ENCODE measurements around the gene RBFOX1.

RBFOX1 gene

DNA sequence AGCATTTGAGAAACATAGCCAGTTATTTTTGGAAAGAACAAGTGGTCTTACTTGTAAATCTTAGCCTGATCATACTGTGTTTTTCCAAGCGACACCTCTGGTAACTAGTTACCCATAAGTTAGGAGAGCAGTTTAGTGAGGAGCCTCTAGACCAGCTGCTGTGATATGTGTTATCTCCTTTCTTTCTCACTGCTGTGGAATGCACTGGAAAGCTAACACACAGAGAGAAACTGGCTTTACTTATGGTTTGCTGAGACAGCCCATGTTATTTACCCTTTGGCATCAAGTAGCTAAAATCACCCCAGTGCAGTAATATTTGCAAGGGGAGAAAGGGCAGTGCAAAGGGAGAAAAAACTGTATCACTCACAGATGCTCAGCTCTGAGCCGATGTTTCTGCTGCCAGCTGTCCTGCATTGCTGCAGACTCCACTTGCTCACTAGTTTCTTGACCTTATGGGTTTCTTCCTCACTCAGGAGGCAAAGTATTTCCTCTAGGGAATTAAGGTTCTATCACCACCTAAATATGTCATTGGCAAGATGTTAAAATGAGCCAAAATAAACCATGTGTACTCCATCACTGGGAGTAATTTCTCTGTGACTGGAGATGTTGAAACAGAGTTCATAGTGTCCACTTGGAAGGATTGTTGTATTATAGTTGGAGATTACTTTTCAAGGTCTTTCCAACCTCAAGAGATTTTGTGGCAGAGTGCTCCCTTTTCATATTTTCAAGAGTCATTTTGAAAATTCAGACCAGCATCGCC lies 2.3 kb downstream of the RBFOX1 start:
- no peak for DNase-seq (ENCODE audit: low read depth in 2 of 2)

DNA sequence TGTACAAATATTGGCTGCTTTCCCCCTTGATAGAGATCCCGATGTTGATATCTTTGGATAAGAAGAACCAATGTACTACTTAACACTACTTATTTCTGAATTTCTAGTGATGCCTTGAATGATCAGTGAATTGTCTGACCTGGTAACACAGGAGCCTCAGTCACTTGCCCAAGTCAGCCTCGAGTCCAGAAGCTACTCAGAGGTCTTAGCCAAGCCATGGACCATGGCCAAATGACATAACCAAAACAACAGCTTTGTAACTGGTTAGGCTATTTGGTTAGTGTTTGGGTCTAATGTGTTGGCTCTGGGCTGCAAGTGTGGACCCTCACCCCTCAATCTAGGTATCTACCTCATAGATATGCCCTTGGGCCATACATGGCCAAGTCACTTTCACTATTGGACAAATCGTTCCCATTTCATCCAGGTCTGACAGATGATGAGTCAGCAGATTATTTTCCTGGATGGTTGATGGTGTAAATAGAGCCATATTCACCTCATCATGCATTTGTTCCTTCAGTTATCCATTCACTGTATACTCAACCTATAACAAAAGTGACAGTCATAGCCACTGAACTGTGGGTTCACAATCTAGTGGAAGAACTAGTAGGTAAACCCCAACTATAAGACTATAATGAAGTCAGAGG lies 3.5 kb downstream of the RBFOX1 start:
- no peak for DNase-seq (ENCODE audit: low read depth in 2 of 2)

DNA sequence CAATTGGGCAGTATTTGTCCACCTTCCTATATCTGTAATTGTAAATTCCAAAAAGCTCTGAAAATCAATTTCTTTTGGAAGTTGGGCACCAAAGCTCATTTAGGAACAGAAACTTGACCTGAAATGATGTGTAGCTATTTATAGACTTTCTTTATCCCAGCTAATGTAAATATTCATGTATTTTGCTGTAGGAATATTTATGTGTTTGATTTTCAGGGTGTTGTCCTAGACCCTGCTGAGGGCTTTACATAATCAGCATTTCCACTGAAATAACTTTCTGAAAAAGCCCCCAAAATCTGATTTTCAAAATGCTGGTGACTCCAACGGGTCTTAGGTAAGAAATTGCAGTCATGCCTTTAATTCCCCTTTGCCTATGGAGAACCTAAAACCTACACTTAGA lies 4.1 kb downstream of the RBFOX1 start:
- DNase-seq (ENCODE audit: low read depth in 2 of 2): no peak

DNA sequence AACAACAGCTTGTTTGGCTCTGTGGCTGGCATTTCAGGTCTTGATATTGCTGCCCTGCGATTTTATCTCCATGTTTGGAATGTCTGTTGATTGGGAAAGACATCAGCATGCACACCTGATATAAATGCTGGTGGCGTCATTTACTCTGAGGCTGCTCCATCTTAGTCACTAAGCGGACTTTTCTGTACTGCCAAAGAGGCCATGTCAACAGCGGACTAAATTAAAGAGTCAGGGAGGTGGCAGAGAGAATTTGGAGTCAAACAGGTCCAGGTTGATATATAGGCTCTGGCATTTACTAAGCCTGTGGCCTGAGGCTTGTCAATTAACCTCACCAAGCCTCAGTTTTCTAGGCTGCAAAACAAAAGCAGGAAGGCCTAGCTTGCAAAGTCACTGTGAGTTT lies 6.2 kb downstream of the RBFOX1 start:
- no peak for DNase-seq (ENCODE audit: low read depth in 2 of 2)

DNA sequence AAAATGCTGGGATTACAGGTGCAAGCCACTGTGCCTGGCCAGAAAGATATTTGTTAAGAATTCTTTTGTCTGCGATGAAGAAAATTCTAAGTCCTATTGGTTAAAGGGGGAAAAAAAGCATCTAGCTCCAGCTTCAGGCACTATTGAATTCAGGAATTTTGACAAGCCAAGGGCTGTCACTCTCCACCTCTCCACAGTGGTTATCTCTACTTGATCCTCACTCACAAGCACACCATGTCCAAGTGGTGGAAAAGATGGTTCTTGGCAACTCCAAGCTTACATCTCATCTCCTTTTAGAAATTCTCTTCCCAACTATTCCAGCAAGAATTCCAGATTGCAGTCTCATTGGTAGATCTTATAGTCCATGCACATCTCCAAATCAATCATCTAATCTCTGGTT lies 7.1 kb downstream of the RBFOX1 start:
- no peak for DNase-seq (ENCODE audit: low read depth in 2 of 2)

DNA sequence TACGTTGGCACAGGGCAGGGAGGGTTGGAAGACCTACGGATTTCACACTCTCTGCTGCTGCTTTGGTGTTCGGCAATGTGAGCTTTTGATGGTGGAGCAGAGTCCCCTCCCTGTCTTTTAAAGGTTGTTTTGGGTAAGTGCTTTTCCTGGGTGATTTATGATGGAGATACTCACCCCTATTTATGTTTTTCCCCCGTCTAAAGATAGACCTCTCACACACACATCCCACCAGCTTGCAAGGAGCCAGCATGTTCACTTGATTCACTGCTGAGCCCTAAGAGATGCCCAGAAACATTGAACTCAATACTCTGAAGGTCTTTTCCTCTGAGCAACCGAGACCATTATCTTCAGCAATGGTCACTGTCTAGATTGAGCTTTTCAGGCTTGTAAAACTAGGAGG lies 8.3 kb downstream of the RBFOX1 start:
- DNase-seq (ENCODE audit: low read depth in 2 of 2): no peak

DNA sequence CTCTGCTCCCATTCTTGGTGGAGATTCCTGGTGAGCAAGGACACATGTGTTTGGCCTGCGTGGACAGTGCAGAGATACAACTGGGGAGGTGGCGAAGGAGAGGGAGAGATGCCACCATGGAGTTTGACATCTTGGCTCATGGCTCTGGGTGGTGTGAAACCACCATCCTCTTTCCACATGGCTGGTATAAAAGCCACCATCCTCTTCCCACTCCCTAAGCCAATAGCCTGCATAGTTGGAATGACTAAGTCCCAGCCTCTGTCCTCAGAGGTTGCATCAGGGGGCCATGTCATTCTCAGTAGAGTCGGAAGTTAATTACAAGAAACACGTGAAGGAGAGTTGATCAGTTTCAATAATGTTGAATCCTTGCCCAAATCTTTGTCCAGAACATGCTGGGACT lies 10.0 kb downstream of the RBFOX1 start:
- DNase-seq (ENCODE audit: low read depth in 2 of 2): no peak

DNA sequence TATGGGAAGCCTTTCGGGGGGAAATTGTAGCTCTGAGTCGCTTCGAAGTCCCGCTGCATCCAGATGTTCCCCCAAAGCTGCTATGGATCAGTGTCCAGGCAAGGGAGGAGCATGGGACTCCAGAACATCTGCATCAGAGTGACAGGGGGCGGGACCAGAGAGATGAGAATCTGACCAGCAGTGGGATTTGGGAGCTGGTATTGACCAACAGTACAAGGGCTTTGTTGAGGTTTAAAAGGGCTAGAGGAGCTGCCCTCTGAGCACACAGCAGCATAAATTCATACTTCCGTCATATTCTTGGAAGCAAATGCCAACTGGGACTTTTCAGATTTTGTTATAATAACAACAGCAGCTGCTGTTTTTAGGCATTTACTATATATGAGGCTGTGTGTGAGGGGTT lies 10.6 kb downstream of the RBFOX1 start:
- no peak for DNase-seq (ENCODE audit: low read depth in 2 of 2)

DNA sequence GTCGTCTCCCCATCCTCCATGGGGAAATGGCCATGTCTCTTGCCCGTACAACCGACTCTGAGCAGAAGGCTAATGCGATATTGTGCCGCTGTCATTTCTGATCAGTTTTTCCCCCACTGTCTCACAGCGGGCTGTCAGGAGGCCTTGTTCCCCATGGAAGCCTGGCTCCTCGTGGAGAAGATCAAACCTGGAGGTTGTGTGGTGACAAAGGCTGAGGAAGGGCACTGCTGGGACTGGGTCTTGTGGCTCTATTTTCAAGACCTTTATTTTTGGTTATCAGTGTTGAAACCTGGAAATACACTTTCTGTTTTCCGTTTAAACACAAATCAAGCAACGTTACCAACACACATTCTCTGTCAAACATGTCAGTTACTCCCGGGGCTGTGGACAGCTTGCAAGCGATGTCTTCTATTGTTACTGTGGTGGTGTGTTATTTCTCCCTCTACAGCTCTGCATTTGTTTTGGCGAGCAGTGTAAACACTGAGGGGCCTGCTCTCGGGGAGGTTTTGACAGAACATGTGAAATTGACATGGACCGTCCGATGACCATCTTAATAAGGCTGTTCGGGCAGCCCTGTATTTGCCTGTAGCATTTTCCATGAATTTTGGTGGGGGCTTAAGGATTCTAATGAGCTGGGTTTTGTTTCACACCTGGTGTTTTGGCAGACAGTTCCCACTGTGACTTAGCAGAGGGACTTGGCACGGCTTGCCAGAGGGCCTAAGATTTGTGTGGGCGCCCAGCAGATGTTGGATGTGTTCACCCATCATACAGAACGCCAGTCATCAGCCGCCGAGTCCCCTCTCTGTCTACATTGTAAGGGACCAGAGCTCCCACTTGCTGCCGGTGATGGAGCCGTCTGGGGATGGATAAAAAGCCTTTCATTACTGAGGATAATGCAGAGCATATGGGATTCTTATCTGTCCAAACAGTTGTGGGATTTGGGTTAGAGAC lies 12.5 kb downstream of the RBFOX1 start:
- no peak for DNase-seq (ENCODE audit: low read depth in 2 of 2)

DNA sequence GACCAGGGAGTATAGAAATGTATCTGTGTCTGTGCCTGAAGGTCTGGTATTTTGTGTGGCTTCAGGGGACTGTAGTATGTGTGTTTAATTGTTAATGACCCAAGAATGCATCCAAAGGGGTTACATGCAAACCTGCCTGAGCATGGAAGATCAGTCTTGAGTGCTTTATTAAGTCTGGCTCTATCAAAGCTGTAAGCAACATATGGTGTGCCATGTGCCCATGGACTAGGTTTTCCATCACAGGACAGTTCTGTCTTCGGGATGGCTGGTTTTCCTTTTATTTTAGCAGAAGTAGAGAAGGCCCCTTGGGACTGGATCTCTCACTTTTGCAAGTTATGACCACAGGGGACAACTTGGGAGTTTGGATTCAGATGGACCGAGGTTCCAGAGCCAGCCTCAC lies 18.2 kb downstream of the RBFOX1 start:
- DNase-seq (ENCODE audit: low read depth in 2 of 2): no peak

DNA sequence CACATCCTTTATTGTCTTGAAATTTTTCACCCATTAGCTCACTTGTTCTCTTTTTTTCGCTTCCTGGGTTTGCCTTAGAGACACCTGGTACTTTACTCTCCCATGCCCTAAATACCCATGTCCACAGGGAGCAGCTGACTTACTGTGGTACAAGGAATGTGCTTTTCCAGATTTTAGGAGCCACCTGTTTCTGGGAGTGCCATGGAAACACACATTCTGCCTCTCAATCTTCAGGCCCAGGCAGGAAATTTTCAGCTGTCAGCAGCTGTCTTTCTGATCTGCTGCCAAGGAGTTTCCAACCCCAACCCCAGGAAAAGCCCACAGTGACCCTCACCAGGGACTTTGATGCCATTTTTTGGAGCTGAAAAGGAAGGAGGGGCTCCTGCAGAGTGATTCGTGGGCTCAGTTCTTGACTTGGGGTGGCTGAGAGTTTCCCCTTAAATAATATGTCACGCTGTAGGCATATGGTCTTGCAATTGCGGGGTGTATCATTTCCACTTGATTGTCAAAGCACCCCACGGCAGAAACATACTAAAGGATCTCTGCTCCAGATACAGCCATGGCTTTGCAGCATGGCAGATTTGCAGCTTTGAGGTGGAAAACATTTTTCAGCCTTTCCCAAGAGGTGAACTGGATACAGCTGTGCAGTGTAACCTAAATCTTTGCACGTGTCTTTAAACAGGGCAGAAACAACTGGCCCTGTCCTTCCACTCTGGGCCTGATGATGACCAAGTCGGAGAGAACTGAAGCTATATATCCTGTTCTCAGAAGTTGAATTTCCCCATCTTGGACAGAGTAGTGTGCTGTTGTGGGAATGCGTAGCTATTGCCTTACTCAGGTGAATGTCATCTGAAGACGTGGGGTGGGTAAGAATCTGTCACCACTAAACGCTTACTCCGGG lies 19.2 kb downstream of the RBFOX1 start:
- DNase-seq (ENCODE audit: low read depth in 2 of 2): no peak

DNA sequence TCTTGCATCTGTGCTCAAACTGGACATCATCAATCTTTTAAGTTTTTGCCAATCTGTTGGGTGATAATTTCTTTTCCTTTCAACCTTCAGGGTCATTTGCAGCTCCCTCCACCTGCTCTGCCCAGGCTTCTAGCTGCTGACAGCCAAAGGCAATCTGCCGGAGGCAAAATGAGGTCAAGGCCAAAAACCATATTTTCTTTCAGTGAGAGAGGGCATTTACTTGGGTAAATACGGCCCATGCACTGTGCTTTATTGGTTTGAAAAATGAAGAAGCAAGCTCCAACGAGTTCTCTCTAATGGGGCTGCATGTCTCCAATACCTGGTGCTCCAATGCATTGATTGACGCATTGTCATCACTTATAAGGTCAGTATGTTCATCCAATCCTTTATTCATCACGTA lies 23.1 kb downstream of the RBFOX1 start:
- DNase-seq (ENCODE audit: low read depth in 2 of 2): no peak

DNA sequence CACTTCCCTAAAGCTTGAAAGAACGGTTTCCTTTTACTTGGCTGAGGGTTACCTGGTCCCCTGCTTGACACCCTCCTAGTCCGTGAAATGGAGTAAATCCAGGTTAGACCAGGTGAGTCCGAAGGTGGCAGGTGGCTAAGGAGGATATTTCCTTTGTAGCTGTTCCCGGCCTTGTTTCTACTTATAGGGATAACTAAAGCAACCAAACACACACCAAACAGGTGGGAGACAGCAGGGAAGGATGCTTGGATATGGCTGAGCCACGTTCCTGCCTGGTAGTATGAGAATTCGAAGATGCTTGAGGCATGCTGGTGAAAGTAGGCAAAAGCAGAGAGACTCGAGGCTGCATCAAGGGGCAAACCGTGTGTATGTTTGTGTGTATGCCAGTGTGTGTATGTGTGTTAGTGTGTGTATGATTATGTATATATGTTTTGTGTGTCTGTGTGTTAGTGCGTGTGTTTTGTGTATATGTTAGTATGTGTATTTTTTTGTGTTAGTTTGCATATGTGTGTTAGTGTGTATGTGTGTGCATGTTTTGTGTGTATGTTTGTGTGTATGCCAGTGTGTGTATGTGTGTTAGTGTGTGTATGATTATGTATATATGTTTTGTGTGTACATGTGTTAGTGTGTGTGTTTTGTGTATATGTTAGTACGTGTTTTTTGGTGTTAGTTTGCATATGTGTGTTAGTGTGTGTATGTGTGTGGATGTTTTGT lies 28.9 kb downstream of the RBFOX1 start:
- DNase-seq (ENCODE audit: low read depth in 2 of 2): no peak

DNA sequence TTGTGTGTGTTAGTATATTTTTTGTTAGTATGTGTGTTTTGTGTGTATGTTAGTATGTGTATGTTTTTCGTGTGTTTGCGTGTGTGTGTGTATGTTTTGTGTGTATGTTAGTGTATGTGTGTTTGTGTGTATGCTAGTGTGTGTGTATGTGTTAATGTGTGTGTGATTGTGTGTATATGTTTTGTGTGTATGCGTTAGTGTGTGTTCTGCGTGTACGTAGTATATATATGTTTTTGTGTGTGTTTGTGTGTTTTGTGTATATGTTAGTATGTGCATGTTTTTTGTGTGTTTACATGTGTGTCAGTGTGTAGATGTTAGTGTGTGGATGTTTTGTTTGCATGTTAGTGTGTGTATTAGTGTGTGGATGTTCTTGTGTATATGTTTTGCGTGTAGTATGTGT lies 29.6 kb downstream of the RBFOX1 start:
- no peak for DNase-seq (ENCODE audit: low read depth in 2 of 2)

DNA sequence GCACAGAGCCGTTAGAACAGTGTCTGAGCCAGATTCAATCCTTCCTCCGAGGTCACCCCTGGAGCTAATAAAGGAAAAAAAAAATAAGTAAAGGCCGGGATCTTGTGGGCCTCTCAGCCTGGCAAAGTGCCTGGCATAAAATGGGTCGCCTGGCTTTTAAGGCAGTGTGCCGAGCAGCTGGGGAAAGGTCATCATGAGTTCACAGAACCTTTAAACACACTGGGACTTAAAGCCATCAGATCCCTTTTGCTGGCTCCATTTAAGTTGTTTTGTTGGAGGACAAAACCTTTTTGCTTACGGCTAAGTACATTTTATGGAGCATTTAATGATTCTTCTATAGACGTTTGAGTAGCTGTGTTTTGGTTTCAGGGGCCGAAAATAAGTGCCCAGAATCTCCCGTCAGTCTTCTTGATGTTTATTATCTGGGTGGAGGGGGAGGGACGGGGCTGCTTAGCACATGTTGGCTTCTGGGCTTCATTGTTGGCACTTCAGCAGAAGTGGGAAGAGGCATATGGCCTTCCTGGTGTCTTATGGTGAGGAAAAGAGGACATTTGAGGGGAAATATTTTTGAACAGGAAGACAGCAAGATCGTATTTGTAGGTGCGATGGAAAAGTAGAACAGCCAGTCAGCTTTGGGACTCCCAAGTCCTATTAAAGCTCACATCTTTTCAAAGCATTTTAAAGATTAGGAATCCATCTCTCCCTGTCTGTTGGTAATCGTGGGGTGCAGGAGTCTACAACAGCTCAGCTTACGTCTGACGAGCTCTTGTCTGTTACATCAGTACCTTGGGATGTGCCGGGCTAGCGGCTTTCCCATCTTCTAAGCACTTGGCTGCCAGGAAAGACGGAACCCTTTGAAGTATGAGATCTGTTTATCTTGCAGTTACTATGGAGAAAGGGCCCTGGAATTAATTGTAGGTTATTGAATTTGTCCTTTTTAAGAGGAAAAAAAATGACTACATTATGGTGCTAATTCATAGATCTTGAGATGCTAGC lies 31.1 kb downstream of the RBFOX1 start:
- DNase-seq (ENCODE audit: low read depth in 2 of 2): no peak

DNA sequence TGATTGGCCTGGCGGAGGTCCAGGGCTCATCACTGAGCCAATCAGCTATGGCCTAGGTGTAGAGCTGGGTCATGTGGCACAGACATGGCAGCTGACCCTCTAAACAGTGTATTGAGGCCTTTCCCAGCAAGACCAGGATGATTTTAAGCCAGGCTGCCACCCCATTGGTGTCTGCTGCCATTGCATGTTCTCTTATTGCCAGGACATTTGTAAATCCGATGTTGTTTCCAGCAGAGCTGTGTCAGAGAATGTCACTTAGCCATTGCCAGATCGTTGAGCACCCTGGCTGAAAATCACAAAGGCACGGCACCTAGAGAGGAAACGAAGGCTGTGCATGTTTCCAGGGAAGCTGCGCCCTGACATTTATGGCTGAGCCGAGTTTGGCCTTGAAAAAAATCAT lies 33.4 kb downstream of the RBFOX1 start:
- DNase-seq (ENCODE audit: low read depth in 2 of 2): no peak

DNA sequence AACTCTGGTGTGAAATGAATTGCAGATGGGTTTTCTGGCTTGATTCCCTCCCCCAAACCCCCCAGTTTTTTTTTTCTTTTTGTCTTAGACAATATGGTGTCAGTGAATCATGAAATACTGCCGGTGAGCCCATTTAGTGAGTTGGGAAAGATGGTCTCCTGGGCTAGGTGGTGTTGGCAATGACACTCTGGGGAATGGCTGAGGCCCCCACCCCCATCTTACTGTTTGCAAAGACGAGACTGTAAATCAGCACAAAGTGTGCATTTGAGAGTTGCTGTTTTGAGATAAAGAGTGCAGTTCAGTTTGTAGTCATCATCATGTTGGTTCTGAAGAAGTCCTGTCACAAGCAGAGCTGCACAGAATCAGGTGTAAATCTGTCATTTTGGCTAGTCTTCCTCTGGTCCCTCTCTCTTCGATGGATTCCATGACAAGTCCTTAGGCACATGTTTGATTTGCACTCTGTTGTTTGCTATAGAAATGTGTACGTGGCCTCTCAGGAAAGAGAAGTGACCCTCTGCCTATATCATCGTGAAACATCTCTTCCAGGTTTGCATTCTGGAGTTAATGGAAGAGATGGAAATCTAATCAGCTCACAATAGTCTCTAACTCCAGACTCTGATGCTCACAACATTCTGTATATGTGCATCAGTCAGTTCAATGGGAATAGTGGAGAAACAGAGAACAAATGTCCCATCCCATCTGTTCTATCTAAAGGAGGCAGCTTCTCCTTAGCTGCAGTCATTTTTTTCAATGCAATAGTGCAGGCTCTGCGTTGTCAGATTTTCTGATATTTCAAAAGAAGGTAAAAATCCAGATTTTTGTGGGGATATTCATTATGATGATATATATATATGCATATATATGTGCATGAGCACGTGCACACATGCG lies 34.6 kb downstream of the RBFOX1 start:
- DNase-seq (ENCODE audit: low read depth in 2 of 2): no peak

DNA sequence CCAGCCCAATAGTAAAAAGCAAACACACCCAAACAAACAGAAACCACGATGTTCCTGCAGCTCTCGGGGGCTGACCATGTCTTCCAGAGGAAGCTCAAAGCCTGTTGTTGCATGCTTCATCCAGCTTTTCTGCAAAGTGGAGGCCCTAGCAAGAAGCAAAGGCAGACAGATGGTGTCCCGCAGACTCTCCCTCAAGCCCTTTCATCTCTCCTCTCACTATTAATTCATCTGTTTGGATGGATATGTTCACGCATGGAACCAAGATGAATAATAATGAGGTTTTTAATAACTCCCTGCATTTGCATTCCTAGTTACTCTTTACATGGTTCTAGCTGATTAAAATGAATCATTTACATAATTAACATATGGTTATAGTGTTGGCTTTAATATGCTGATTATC lies 36.6 kb downstream of the RBFOX1 start:
- no peak for DNase-seq (ENCODE audit: low read depth in 2 of 2)

DNA sequence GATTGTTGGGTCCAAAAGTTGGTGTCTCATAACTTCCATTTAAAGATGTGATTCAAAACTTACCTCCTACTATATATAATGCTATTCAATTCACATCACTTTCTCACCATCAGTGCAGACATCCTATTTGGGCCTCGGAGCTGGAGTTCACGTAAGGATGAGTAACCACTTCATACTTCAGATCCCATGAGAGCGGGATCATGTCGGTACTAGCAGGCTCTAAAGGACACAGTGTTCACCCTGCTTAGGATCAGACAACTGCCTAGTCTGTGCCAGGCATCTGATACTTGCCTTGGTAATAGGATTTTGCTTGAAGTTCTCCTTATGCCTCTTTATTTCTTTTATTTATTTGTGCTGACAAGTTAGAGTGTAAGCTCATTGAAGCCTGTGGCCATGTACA lies 39.5 kb downstream of the RBFOX1 start:
- no peak for DNase-seq (ENCODE audit: low read depth in 2 of 2)
